Measurements from ENCODE around the gene CDH12.

The CDH12 gene

DNA sequence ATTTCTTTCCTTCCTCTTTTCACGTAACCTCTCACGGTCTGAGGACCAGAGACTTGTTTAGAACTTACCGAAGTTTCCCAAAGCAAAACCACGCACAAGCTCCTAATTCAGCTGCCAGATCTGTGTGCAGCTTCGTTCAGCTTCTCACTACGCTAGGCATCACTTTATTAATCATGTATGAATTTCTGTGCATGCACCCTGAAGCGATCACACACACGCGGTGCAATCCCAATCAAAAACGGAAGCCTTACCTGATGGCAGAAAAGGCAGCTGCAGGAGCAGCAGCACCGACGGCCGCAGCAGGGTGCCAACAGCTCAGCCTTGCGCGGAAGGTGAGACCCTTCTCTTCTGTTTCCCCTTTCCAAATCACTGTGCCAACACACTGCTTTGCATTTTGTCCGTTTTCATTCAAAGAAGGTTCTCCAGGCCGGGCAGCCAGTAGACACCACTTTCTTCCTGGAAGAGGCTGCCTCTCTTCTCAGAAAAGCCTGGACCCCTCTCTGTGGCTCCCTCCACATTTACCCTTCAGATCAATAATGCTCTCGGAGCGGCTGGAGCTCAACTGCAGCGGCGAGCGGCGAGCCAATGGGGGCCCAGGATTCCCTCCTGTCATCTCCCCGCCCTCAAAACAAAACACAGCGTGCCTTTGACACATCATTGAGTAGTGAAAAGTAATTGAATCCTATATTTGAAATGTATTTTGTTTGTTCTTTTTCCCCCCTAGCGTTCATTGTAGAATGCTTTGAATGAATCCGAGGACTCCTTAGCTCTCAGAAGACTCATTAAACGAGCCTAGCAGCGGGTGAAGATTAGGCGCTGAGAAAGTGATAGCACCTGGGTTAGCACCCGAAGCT lies at the start of gene CDH12:
TSS of gene CDH12 (minus strand) at position 538 of the 854 bp plus-strand sequence.
- H3F3A ChIP-seq (ENCODE audit: insufficient read depth, low read length), result no peaks in the 10 kb centered on the region
- no peaks in the 10 kb centered on the region for H3K27me3 ChIP-seq (ENCODE audit: insufficient read depth, low read length)
- H3K4me1 ChIP-seq (ENCODE audit: insufficient read depth, low read length, severe bottlenecking), result peaks cover 17% of the 10 kb centered on the region
- no peak within 1 kb of the TSS for H3K27ac ChIP-seq (ENCODE audit: low read depth, low read length, poor library complexity, severe bottlenecking)
- H4K20me1 ChIP-seq (ENCODE audit: insufficient read depth, low read length), result no peaks in the 10 kb centered on the region
- H3K36me3 ChIP-seq (ENCODE audit: insufficient read depth, low read length), result no peaks in the 10 kb centered on the region
- H3K9ac ChIP-seq (ENCODE audit: low read length), result peak within 1 kb of the TSS; percentile 39; the same call in 1 of the 2 replicates
- H3K79me2 ChIP-seq (ENCODE audit: insufficient read depth, low read length), result no peaks in the 10 kb centered on the region
- no peaks in the 10 kb centered on the region for H3K9me2 ChIP-seq (ENCODE audit: low read depth, low read length)
- H2AFZ ChIP-seq (ENCODE audit: low read length), result peak within 1 kb of the TSS; percentile 93
- TF ChIP-seq EZH2 (IDR thresholded peaks at IDR 0.05; ENCODE audit: borderline replicate concordance, low read length), result no peak
- TF ChIP-seq, protein P1, sequence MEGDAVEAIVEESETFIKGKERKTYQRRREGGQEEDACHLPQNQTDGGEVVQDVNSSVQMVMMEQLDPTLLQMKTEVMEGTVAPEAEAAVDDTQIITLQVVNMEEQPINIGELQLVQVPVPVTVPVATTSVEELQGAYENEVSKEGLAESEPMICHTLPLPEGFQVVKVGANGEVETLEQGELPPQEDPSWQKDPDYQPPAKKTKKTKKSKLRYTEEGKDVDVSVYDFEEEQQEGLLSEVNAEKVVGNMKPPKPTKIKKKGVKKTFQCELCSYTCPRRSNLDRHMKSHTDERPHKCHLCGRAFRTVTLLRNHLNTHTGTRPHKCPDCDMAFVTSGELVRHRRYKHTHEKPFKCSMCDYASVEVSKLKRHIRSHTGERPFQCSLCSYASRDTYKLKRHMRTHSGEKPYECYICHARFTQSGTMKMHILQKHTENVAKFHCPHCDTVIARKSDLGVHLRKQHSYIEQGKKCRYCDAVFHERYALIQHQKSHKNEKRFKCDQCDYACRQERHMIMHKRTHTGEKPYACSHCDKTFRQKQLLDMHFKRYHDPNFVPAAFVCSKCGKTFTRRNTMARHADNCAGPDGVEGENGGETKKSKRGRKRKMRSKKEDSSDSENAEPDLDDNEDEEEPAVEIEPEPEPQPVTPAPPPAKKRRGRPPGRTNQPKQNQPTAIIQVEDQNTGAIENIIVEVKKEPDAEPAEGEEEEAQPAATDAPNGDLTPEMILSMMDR (IDR thresholded peaks at IDR 0.05; ENCODE audit: low read length), result peak; percentile 6; the same call in 1 of the 2 replicates
- H3K4me2 ChIP-seq (ENCODE audit: low read length), result peak within 1 kb of the TSS; percentile 81
- H3K4me3 ChIP-seq (ENCODE audit: low read depth, low read length, poor library complexity, severe bottlenecking), result peak within 1 kb of the TSS; percentile 63
- H3K9me3 ChIP-seq (ENCODE audit: low read length), result no peaks in the 10 kb centered on the region

DNA sequence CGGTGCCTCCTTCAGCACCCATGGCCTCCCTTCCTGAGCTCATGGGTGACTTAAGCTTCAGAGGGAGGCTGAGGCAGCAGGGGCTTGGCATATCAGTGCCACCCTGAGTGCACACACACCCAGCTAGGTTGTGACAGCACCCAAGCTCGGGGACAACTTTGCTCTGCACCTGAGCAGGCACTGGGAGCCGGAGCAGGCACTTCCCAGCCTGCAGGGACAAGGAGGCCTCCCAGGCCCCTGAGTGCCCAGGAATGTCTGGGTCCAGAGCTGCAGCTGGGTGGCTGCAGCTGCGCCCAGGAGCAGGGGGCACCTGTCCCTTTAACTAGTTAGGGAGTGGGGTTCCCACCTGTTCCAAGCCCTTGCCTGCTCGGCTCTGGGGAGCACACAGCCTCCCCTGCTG lies 48.7 kb upstream of the CDH12 start:
- Histone ChIP-seq H3K9me3 (ENCODE audit: low read length) (no peaks in the 10 kb centered on the region), H3K9me2 (ENCODE audit: low read depth, low read length) (no peaks in the 10 kb centered on the region), H3F3A (ENCODE audit: insufficient read depth, low read length) (no peaks in the 10 kb centered on the region), H2AFZ (ENCODE audit: low read length) (no peak overlapping the region), H3K4me2 (ENCODE audit: low read length) (no peak overlapping the region), H3K79me2 (ENCODE audit: insufficient read depth, low read length) (no peaks in the 10 kb centered on the region), H3K27ac (ENCODE audit: low read depth, low read length, poor library complexity, severe bottlenecking) (no peak overlapping the region), H4K20me1 (ENCODE audit: insufficient read depth, low read length) (no peaks in the 10 kb centered on the region), H3K4me3 (ENCODE audit: low read depth, low read length, poor library complexity, severe bottlenecking) (no peak overlapping the region), H3K36me3 (ENCODE audit: insufficient read depth, low read length) (no peaks in the 10 kb centered on the region), H3K27me3 (ENCODE audit: insufficient read depth, low read length) (no peaks in the 10 kb centered on the region), H3K9ac (ENCODE audit: low read length) (no peak overlapping the region), H3K4me1 (ENCODE audit: insufficient read depth, low read length, severe bottlenecking) (no peaks in the 10 kb centered on the region)
- TF ChIP-seq EZH2 (IDR thresholded peaks at IDR 0.05; ENCODE audit: borderline replicate concordance, low read length), result no peak
- TF ChIP-seq, protein P1 (IDR thresholded peaks at IDR 0.05; ENCODE audit: low read length), result no peak

DNA sequence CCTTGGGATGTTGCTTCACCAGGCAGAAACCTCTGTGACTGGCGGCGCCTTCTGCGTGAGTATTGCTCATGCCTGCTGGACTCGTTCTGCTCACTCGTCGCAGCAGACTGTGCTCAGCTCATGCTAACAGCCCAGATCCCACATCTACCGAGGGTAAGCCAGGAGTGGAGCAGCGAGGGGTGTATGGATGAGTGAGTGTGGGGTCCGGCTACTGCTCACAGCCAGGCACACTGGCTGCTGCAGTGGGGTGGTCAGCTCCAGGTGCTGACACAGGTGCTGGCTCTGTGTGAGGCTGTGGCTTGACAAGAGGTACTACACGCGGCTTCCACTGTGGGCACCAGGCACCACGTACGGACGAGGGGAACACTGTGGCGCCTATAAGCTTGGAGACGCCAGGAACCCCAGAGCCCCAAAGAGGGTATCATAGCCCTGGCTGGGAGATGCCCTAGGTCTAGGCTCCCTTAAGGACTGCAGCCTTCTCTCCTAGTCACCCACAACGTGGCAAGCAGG lies 47.7 kb upstream of the CDH12 start:
- no peak overlapping the region for H2AFZ ChIP-seq (ENCODE audit: low read length)
- no peaks in the 10 kb centered on the region for H3K27me3 ChIP-seq (ENCODE audit: insufficient read depth, low read length)
- no peaks in the 10 kb centered on the region for H3K9me2 ChIP-seq (ENCODE audit: low read depth, low read length)
- no peaks in the 10 kb centered on the region for H4K20me1 ChIP-seq (ENCODE audit: insufficient read depth, low read length)
- no peak overlapping the region for H3K4me2 ChIP-seq (ENCODE audit: low read length)
- H3K79me2 ChIP-seq (ENCODE audit: insufficient read depth, low read length), result no peaks in the 10 kb centered on the region
- H3K27ac ChIP-seq (ENCODE audit: low read depth, low read length, poor library complexity, severe bottlenecking), result no peak overlapping the region
- H3K9me3 ChIP-seq (ENCODE audit: low read length), result no peaks in the 10 kb centered on the region
- no peaks in the 10 kb centered on the region for H3F3A ChIP-seq (ENCODE audit: insufficient read depth, low read length)
- H3K36me3 ChIP-seq (ENCODE audit: insufficient read depth, low read length), result no peaks in the 10 kb centered on the region
- no peaks in the 10 kb centered on the region for H3K4me1 ChIP-seq (ENCODE audit: insufficient read depth, low read length, severe bottlenecking)
- no peak overlapping the region for H3K4me3 ChIP-seq (ENCODE audit: low read depth, low read length, poor library complexity, severe bottlenecking)
- no peak for TF ChIP-seq EZH2 (IDR thresholded peaks at IDR 0.05; ENCODE audit: borderline replicate concordance, low read length)
- TF ChIP-seq, protein P1 (IDR thresholded peaks at IDR 0.05; ENCODE audit: low read length), result no peak
- no peak overlapping the region for H3K9ac ChIP-seq (ENCODE audit: low read length)

Data from OCI-LY1 (cell line).